Nephron progenitor cell (in vitro differentiated cells): ENCODE measurements around the gene CSNK1G3.
A peak's percentile ranks its signal among the peaks of the same experiment; 100 is the strongest.
"Not testable (repeated sequence)": the region's sequence is repeated elsewhere in the genome, so short reads cannot be mapped to it uniquely, and the experiment has no call there.

Experiments used
- DNase-seq: peaks from one replicate; pipeline ENCODE4 v3.0.0; 2021
- H3K27ac Mint-ChIP-seq: 2 replicates; pipeline ENCODE4 v1.8.0; 2021; ENCODE audit warnings: mild to moderate bottlenecking, moderate library complexity, mixed read lengths
- H3K27me3 Mint-ChIP-seq: 2 replicates; pipeline ENCODE4 v1.8.0; 2021; ENCODE audit warnings: mild to moderate bottlenecking, low read depth, mixed read lengths; ENCODE audit not compliant: poor library complexity
- H3K36me3 Mint-ChIP-seq: 2 replicates; pipeline ENCODE4 v1.8.0; 2021; ENCODE audit warnings: low read depth, mixed read lengths
- H3K4me1 Mint-ChIP-seq: 2 replicates; pipeline ENCODE4 v1.8.0; 2021; ENCODE audit warnings: mixed read lengths
- H3K4me3 Mint-ChIP-seq: 2 replicates; pipeline ENCODE4 v1.8.0; 2021; ENCODE audit warnings: mild to moderate bottlenecking, moderate library complexity, mixed read lengths
- H3K9me3 Mint-ChIP-seq: 2 replicates; pipeline ENCODE4 v1.8.0; 2021; ENCODE audit warnings: mild to moderate bottlenecking, moderate library complexity, mixed read lengths
- CTCF ChIP-seq: fragments of 200-600 bp; sonication (generic); IDR thresholded peaks from 2 replicates; pipeline ENCODE4 v1.5.0; 2021; ENCODE audit warnings: antibody characterized with exemption

Gene CSNK1G3

GRCh38 chr5:123511648-123512605, at the start of gene CSNK1G3:
Gene CSNK1G3 (plus strand): TSS chr5:123512177. CDS start chr5:123545664, 33,487 bp downstream.
- Mint-ChIP-seq H3K27ac (peak within 1 kb of the TSS; percentile 95), H3K4me1 (peaks cover 43% of the 10 kb centered on the region), H3K36me3 (no peaks in the 10 kb centered on the region), H3K9me3 (no peaks in the 10 kb centered on the region), H3K27me3 (peaks cover 3% of the 10 kb centered on the region), H3K4me3 (peak within 1 kb of the TSS; percentile 97)
- no peak for TF ChIP-seq CTCF
- DNase-seq, result peak; percentile 89

GRCh38 chr5:123466839-123467238, 45.1 kb upstream of the CSNK1G3 start:
- not testable (repeated sequence) for H3K27ac Mint-ChIP-seq, H3K36me3 Mint-ChIP-seq, H3K4me1 Mint-ChIP-seq, DNase-seq, H3K4me3 Mint-ChIP-seq, H3K9me3 Mint-ChIP-seq, H3K27me3 Mint-ChIP-seq

GRCh38 chr5:123471385-123471784, 40.6 kb upstream of the CSNK1G3 start:
- peaks cover 5% of the 10 kb centered on the region for H3K9me3 Mint-ChIP-seq
- no peaks in the 10 kb centered on the region for H3K36me3 Mint-ChIP-seq
- DNase-seq, result no peak
- H3K4me1 Mint-ChIP-seq, result no peaks in the 10 kb centered on the region
- no peak for TF ChIP-seq CTCF
- H3K4me3 Mint-ChIP-seq, result no peak overlapping the region
- H3K27me3 Mint-ChIP-seq, result peaks cover 4% of the 10 kb centered on the region
- no peak overlapping the region for H3K27ac Mint-ChIP-seq

- Mint-ChIP-seq H3K9me3 (peaks cover 1% of the 10 kb centered on the region), H3K27ac (no peak overlapping the region), H3K27me3 (peaks cover 4% of the 10 kb centered on the region), H3K36me3 (no peaks in the 10 kb centered on the region), H3K4me1 (no peaks in the 10 kb centered on the region), H3K4me3 (no peak overlapping the region)
- DNase-seq, result no peak
- TF ChIP-seq CTCF, result no peak
These were observed 39.6 kb upstream of the CSNK1G3 start for GRCh38 chr5:123472150-123472924.

- Mint-ChIP-seq H3K4me3 (no peak overlapping the region), H3K9me3 (no peaks in the 10 kb centered on the region), H3K27ac (no peak overlapping the region), H3K4me1 (no peaks in the 10 kb centered on the region), H3K27me3 (peaks cover 4% of the 10 kb centered on the region), H3K36me3 (no peaks in the 10 kb centered on the region)
- no peak for TF ChIP-seq CTCF
- no peak for DNase-seq
These were observed 37.7 kb upstream of the CSNK1G3 start for GRCh38 chr5:123474228-123474627.

GRCh38 chr5:123476731-123477130, 35.2 kb upstream of the CSNK1G3 start:
- Mint-ChIP-seq H3K36me3 (no peaks in the 10 kb centered on the region), H3K27ac (no peak overlapping the region), H3K4me1 (no peaks in the 10 kb centered on the region), H3K4me3 (no peak overlapping the region), H3K27me3 (peaks cover 4% of the 10 kb centered on the region), H3K9me3 (no peaks in the 10 kb centered on the region)
- no peak for TF ChIP-seq CTCF
- DNase-seq, result no peak
